ENCODE results near the gene PLSCR1. TPM values are rescaled to one million over a fixed set of nuclear protein-coding genes. Genes with fewer than 3 reads are reported as not detected.

Gene PLSCR1
- total and polyA plus RNA-seq, 7 donors: 59.3 to 194 (median 112) TPM

- TF ChIP-seq, protein P1, sequence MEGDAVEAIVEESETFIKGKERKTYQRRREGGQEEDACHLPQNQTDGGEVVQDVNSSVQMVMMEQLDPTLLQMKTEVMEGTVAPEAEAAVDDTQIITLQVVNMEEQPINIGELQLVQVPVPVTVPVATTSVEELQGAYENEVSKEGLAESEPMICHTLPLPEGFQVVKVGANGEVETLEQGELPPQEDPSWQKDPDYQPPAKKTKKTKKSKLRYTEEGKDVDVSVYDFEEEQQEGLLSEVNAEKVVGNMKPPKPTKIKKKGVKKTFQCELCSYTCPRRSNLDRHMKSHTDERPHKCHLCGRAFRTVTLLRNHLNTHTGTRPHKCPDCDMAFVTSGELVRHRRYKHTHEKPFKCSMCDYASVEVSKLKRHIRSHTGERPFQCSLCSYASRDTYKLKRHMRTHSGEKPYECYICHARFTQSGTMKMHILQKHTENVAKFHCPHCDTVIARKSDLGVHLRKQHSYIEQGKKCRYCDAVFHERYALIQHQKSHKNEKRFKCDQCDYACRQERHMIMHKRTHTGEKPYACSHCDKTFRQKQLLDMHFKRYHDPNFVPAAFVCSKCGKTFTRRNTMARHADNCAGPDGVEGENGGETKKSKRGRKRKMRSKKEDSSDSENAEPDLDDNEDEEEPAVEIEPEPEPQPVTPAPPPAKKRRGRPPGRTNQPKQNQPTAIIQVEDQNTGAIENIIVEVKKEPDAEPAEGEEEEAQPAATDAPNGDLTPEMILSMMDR (IDR thresholded peaks at IDR 0.05): no peak
- no peak for TF ChIP-seq POLR2AphosphoS5 (IDR thresholded peaks at IDR 0.05)
- TF ChIP-seq POLR2A (IDR thresholded peaks at IDR 0.05): no peak
- TF ChIP-seq EP300 (IDR thresholded peaks at IDR 0.05): no peak
These were observed 40.7 kb upstream of the PLSCR1 start for GRCh38 chr3:146585156-146585555.

DNA sequence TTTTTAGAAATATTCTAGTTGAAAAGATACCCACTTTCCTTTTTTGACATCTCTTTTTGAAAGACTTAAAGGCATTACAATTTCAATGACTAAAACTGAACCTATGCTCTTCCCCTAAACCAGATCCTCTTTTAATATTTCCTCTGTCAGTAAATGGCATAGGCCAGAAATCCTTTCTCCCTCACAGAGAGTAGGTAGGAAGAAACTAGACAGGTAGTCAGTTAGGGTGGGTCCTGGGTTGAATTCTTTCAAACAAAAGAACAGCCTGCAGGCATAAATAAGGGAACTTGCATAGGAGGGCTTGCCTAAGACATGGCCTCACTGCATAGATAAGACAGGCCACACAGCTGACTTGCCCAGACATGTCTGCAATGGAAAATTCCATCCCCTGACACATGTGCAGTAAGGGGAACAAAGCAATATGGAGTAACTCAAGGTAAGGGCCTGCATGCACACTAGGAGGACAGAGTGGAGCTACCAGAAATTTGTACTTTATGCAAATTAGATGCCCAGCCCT is 37.6 kb upstream of the PLSCR1 start:
- TF ChIP-seq EP300 (IDR thresholded peaks at IDR 0.05) (no peak), POLR2AphosphoS5 (IDR thresholded peaks at IDR 0.05) (no peak), POLR2A (IDR thresholded peaks at IDR 0.05) (no peak)
- TF ChIP-seq, protein P1 (IDR thresholded peaks at IDR 0.05): no peak
- intact Hi-C loops (cut with DNase I): no loop called here

More at GRCh38 chr3:146585156-146585555, 40.7 kb upstream of the PLSCR1 start:
- Histone ChIP-seq H3K4me1 (no peaks in the 10 kb centered on the region), H3K36me3 (no peaks in the 10 kb centered on the region), H3K27me3 (no peaks in the 10 kb centered on the region), H3K9me3 (peaks cover 0 to 2% (median 0%) of the 10 kb centered on the region in 4 donors), H3K4me3 (no peak overlapping the region), H3K27ac (no peak overlapping the region)
- DNase-seq: no peak
- intact Hi-C loops (cut with DNase I): no loop called here

GRCh38 chr3:146581080-146581601 is 36.7 kb upstream of the PLSCR1 start:
- Histone ChIP-seq H3K27ac (no peak overlapping the region), H3K4me1 (no peaks in the 10 kb centered on the region), H3K9me3 (peaks cover 0 to 2% (median 0%) of the 10 kb centered on the region in 4 donors), H3K27me3 (no peaks in the 10 kb centered on the region), H3K4me3 (no peak overlapping the region), H3K36me3 (no peaks in the 10 kb centered on the region)
- 16 to 60% methylated on average over 1 of the region's 1 CpG for WGBS, 2 donors
- no peak for DNase-seq
- no peak for TF ChIP-seq EP300 (IDR thresholded peaks at IDR 0.05)
- TF ChIP-seq POLR2AphosphoS5 (IDR thresholded peaks at IDR 0.05): no peak
- TF ChIP-seq, protein P1 (IDR thresholded peaks at IDR 0.05): no peak
- TF ChIP-seq POLR2A (IDR thresholded peaks at IDR 0.05): no peak
- intact Hi-C loops (cut with DNase I): no loop called here

More for the DNA sequence above, 37.6 kb upstream of the PLSCR1 start:
- Histone ChIP-seq H3K4me1 (no peaks in the 10 kb centered on the region), H3K4me3 (no peak overlapping the region), H3K36me3 (no peaks in the 10 kb centered on the region), H3K9me3 (peaks cover 0 to 2% (median 0%) of the 10 kb centered on the region in 4 donors), H3K27ac (no peak overlapping the region), H3K27me3 (no peaks in the 10 kb centered on the region)
- DNase-seq: no peak

DNA sequence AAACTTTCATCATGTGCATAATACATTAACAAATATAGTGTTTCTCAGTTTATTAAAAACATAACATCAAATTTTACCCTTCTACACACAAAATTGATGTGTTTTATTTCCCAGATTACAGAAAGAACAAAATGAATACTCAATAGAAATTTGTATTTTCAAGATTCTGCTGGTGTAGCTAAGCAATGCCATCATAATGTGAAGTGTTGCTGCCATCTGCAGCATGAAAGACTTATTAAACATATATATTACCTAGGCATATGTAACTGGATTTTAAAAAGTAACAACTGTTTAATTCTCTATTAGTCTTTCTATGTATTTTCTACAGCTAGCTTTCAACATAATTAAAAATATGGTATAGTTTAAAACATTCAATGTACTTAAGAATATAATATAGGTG is 33.3 kb upstream of the PLSCR1 start:
- DNase-seq: no peak
- intact Hi-C loops (cut with DNase I): loop anchor here (10.0 kb wide), 1 partner anchor 363 kb away; no protein-coding TSS in a partner anchor
- Histone ChIP-seq H3K27me3 (no peaks in the 10 kb centered on the region), H3K36me3 (no peaks in the 10 kb centered on the region), H3K4me1 (no peaks in the 10 kb centered on the region), H3K27ac (no peak overlapping the region), H3K9me3 (no peaks in the 10 kb centered on the region), H3K4me3 (no peak overlapping the region)
- no peak for TF ChIP-seq EP300 (IDR thresholded peaks at IDR 0.05)
- TF ChIP-seq, protein P1 (IDR thresholded peaks at IDR 0.05): peak in 1 of 4 experiments; percentile 26

GRCh38 chr3:146575636-146576035 is 31.2 kb upstream of the PLSCR1 start:
- no peaks in the 10 kb centered on the region for H3K36me3 ChIP-seq
- H3K4me3 ChIP-seq: no peak overlapping the region
- no peak for TF ChIP-seq EP300 (IDR thresholded peaks at IDR 0.05)
- TF ChIP-seq, protein P1 (IDR thresholded peaks at IDR 0.05): no peak
- TF ChIP-seq POLR2A (IDR thresholded peaks at IDR 0.05): no peak
- TF ChIP-seq POLR2AphosphoS5 (IDR thresholded peaks at IDR 0.05): no peak
- DNase-seq: no peak
- no peaks in the 10 kb centered on the region for H3K9me3 ChIP-seq
- no peaks in the 10 kb centered on the region for H3K4me1 ChIP-seq
- no peaks in the 10 kb centered on the region for H3K27me3 ChIP-seq
- H3K27ac ChIP-seq: no peak overlapping the region
- 86 to 89% methylated on average over 2 of the region's 2 CpGs for WGBS, 2 donors
- intact Hi-C loops (cut with DNase I): loop anchor here (10.0 kb wide), 1 partner anchor 361 kb away; no protein-coding TSS in a partner anchor

Measured in sigmoid colon (tissue), 7 donors.